Sigmoid colon (tissue), 7 donors: Measurements from ENCODE around the gene INO80B. TPM values are rescaled to one million over a fixed set of nuclear protein-coding genes. Genes with fewer than 3 reads are reported as not detected.

Experiments used
- DNase-seq: peaks from one replicate; pipeline ENCODE4 v3.0.0-alpha.2; 2019
- H3K27ac ChIP-seq, 4 donors: fragments of 200-600 bp; sonication (generic); one replicate each; pipeline ENCODE4 v1.5.1; 2016 to 2019; ENCODE audit warnings: mild to moderate bottlenecking in 1 of 4
- H3K27me3 ChIP-seq, 3 donors: fragments of 200-600 bp; sonication (generic); one replicate each; pipeline ENCODE4 v1.5.1; 2019; ENCODE audit warnings: mild to moderate bottlenecking in 1 of 3
- H3K36me3 ChIP-seq, 4 donors: fragments of 200-600 bp; sonication (generic); one replicate each; pipeline ENCODE4 v1.5.1; 2016 to 2019
- H3K4me1 ChIP-seq, 4 donors: fragments of 200-600 bp; sonication (generic); one replicate each; pipeline ENCODE4 v1.5.1; 2017 to 2019
- H3K4me3 ChIP-seq, 4 donors: fragments of 200-600 bp; sonication (generic); one replicate each; pipeline ENCODE4 v1.5.1; 2017 to 2019; ENCODE audit warnings: mild to moderate bottlenecking in 2 of 4, moderate library complexity in 1 of 4
- H3K9me3 ChIP-seq, 4 donors: fragments of 200-600 bp in 3 of 4; sonication (generic) in 3 of 4; one replicate each; pipeline versions ENCODE4 v1.5.1 to v1.6.1; 2013 to 2019
- EP300 ChIP-seq, 4 donors: sonication (generic); formaldehyde crosslinking; IDR thresholded peaks; one replicate each; pipeline ENCODE4 v1.6.1; 2017; ENCODE audit warnings: antibody characterized with exemption in 4 of 4
- POLR2A ChIP-seq, 2 donors: fragments of 450-650 bp; IDR thresholded peaks; one replicate each; pipeline ENCODE4 v1.6.1; 2016; ENCODE audit warnings: antibody characterized with exemption in 2 of 2, mild to moderate bottlenecking in 2 of 2, moderate library complexity in 2 of 2
- POLR2AphosphoS5 ChIP-seq, 4 donors: sonication (generic); formaldehyde crosslinking; IDR thresholded peaks; one replicate each; pipeline ENCODE4 v1.6.1; 2017; ENCODE audit warnings: antibody characterized with exemption in 4 of 4
- WGBS, 2 donors: extraction: QIAGEN DNeasy Blood & Tissue Kit; methylation state at CpG; one replicate each; pipeline ENCODE4 v1.1.7; 2013; 5-methylcytosine and 5-hydroxymethylcytosine counted together
- intact Hi-C: fragments of 100-400 bp; cut with DNase I; formaldehyde crosslinking; loops from one replicate; pipeline ENCODE4 v1.15.1; 2023
- polyA plus RNA-seq, 3 donors: library from polyadenylated mRNA; stranded (reverse); fragments of 200-250 nt; gene quantifications; one replicate each; pipeline ENCODE4 v1.2.3, GENCODE V29; 2013
- total RNA-seq, 4 donors: library from RNA; depleted of rRNA; stranded (reverse); fragments of >200 nt; gene quantifications; one replicate each; pipeline ENCODE4 v1.1.0, GENCODE V29; 2016
- TF ChIP-seq, protein P1 (sequence below), 4 experiments: fragments of 450-650 bp in 3 of 4; fragments of 200-600 bp in 1 of 4; IDR thresholded peaks; one replicate each; pipeline ENCODE4 v1.5.1; 2016 to 2019; ENCODE audit warnings: antibody characterized with exemption in 4 of 4, mild to moderate bottlenecking in 3 of 4, moderate library complexity in 2 of 4
- donor health status: healthy with polysubstance abuse.
- donor health status: Bipolar disorder and iron deficiency.
- donor health status: healthy.

Gene INO80B
- total and polyA plus RNA-seq, 7 donors = 7.5 to 41.8 (median 19.2) TPM

DNA sequence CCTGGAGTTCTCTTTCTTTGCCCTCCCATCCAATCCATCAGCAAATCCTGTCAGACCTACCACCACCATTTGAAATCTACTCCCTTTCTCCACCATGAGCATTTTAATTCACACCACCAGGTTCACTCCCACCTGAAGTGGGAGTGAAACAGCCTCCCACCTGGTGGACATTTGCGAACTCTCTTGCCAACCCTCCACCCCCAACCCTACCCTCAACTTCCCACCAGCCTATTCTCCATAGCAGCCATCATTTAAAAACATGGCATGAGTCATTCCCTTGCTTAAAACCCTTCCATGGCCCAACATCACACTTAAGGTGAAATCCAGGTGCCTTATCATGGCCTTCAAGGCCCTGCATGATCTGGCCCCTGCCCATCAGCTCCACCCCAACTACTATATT, 16.6 kb upstream of the INO80B start:
- peaks cover 0 to 7% (median 0%) of the 10 kb centered on the region in 4 donors for H3K36me3 ChIP-seq
- H3K27me3 ChIP-seq = peaks cover 6 to 24% (median 6%) of the 10 kb centered on the region in 3 donors
- peak overlapping the region in 2 of 4 donors; percentile 6 to 59 for H3K4me3 ChIP-seq
- intact Hi-C loops = loop anchor here (2.0 kb wide), 1 partner anchor 15 kb away; no protein-coding TSS in a partner anchor
- DNase-seq = no peak
- peaks cover 0 to 57% (median 43%) of the 10 kb centered on the region in 4 donors for H3K4me1 ChIP-seq
- 95 to 96% methylated on average over 1 of the region's 1 CpG for WGBS, 2 donors
- no peaks in the 10 kb centered on the region for H3K9me3 ChIP-seq
- no peak for TF ChIP-seq POLR2AphosphoS5 (IDR thresholded peaks at IDR 0.05)
- TF ChIP-seq EP300 (IDR thresholded peaks at IDR 0.05) = no peak
- TF ChIP-seq, protein P1, sequence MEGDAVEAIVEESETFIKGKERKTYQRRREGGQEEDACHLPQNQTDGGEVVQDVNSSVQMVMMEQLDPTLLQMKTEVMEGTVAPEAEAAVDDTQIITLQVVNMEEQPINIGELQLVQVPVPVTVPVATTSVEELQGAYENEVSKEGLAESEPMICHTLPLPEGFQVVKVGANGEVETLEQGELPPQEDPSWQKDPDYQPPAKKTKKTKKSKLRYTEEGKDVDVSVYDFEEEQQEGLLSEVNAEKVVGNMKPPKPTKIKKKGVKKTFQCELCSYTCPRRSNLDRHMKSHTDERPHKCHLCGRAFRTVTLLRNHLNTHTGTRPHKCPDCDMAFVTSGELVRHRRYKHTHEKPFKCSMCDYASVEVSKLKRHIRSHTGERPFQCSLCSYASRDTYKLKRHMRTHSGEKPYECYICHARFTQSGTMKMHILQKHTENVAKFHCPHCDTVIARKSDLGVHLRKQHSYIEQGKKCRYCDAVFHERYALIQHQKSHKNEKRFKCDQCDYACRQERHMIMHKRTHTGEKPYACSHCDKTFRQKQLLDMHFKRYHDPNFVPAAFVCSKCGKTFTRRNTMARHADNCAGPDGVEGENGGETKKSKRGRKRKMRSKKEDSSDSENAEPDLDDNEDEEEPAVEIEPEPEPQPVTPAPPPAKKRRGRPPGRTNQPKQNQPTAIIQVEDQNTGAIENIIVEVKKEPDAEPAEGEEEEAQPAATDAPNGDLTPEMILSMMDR (IDR thresholded peaks at IDR 0.05) = no peak
- no peak for TF ChIP-seq POLR2A (IDR thresholded peaks at IDR 0.05)
- peak overlapping the region in 1 of 4 donors; percentile 83 for H3K27ac ChIP-seq

DNA sequence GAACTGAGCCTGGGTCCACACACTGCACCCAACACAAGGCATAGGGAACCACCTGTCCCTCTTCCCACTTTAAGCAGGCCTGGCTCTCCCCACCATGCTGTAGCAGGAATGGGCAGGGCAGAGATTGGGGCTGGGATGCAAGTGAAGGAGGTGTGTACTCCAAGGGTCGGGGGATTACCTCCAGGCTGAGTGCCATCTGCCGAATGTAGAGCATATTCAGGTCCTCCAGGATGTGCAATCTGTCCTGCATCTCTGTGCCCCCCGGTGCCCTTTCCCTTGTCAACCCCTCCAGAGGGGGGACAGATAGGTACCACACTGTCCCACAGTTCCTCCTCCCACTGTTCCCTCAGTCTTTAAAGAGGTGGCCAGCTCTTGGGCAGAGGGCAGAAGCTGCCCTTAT, 15.5 kb upstream of the INO80B start:
- peak overlapping the region; percentile 77 to 87 (median 84) for H3K27ac ChIP-seq
- peaks cover 0 to 7% (median 0%) of the 10 kb centered on the region in 4 donors for H3K36me3 ChIP-seq
- peaks cover 6 to 27% (median 6%) of the 10 kb centered on the region in 3 donors for H3K27me3 ChIP-seq
- peaks cover 0 to 57% (median 43%) of the 10 kb centered on the region in 4 donors for H3K4me1 ChIP-seq
- WGBS, 2 donors = 32 to 35% methylated on average over 3 of the region's 3 CpGs
- no peaks in the 10 kb centered on the region for H3K9me3 ChIP-seq
- no peak for DNase-seq
- H3K4me3 ChIP-seq = peak overlapping the region; percentile 49 to 67 (median 54)
- intact Hi-C loops = loop anchor here (2.0 kb wide), 1 partner anchor 17 kb away; no protein-coding TSS in a partner anchor
- TF ChIP-seq, protein P1 (IDR thresholded peaks at IDR 0.05) = no peak
- TF ChIP-seq EP300 (IDR thresholded peaks at IDR 0.05) (no peak), POLR2A (IDR thresholded peaks at IDR 0.05) (no peak), POLR2AphosphoS5 (IDR thresholded peaks at IDR 0.05) (no peak)

- peaks cover 6 to 27% (median 6%) of the 10 kb centered on the region in 3 donors for H3K27me3 ChIP-seq
- H3K9me3 ChIP-seq = no peaks in the 10 kb centered on the region
- peaks cover 0 to 57% (median 43%) of the 10 kb centered on the region in 4 donors for H3K4me1 ChIP-seq
- H3K27ac ChIP-seq = peak overlapping the region; percentile 77 to 87 (median 84)
- H3K36me3 ChIP-seq = peaks cover 0 to 7% (median 0%) of the 10 kb centered on the region in 4 donors
- intact Hi-C loops = loop anchor here (1.0 to 2.0 kb wide), 2 partner anchors 14 to 17 kb away; no protein-coding TSS in a partner anchor
- 25 to 34% methylated on average over 14 of the region's 14 CpGs for WGBS, 2 donors
- H3K4me3 ChIP-seq = peak overlapping the region; percentile 49 to 67 (median 54)
- TF ChIP-seq EP300 (IDR thresholded peaks at IDR 0.05) = peak in 1 of 4 donors; percentile 29
- TF ChIP-seq, protein P1 (IDR thresholded peaks at IDR 0.05) = no peak
- TF ChIP-seq POLR2A (IDR thresholded peaks at IDR 0.05) = peak in 1 of 2 donors; percentile 24
- TF ChIP-seq POLR2AphosphoS5 (IDR thresholded peaks at IDR 0.05) = peak; percentile 16 to 54 (median 28)
- peak; percentile 89 for DNase-seq
Observed at GRCh38 chr2:74439803-74440377, 15.0 kb upstream of the INO80B start.

DNA sequence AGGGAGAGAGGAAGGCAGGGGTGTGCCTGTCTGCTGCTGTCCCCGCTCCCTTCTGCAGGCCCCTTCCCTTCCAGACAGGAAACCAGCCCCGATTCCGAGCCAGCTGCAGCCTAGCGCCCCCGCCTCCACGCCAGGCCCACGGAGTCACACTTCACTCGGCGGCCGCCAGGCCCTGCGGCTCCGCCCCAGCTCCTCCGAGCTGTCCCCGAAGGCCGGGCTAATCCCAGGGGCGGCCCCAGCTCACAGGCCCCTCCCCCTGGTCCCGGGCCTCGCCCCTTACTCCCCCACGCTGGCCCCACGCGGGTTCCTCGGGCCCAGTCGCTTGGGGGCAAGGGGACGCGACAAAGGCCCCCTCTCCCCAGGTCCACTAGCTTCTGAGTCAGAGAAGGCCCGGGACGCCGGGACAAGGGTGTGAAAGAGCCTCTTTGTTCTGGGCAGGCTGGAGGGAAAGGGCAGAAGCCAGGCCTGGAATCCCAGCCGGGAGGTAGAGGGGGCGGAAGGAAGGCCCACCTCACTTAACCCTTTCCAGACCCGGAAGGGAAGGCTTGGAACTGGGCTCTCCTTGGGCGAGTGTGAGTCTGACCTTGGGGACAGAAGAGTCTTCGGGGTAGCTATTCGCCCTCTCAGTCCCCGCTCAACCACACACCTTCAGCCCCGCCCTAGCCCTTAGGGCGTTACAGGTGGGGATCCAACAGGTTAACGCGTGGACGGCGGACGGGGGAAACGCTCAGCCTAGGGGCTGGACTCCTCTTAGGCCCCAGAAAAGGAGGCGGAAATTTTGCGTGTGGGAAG, 14.3 kb upstream of the INO80B start:
- peak in 1 of 2 donors; percentile 42 for TF ChIP-seq POLR2A (IDR thresholded peaks at IDR 0.05)
- no peak for TF ChIP-seq EP300 (IDR thresholded peaks at IDR 0.05)
- peak; percentile 57 to 81 (median 76) for TF ChIP-seq POLR2AphosphoS5 (IDR thresholded peaks at IDR 0.05)
- TF ChIP-seq, protein P1 (IDR thresholded peaks at IDR 0.05) = peak; percentile 40 to 54 (median 45)
- Histone ChIP-seq H3K27me3 (peaks cover 6 to 27% (median 6%) of the 10 kb centered on the region in 3 donors), H3K36me3 (peaks cover 0 to 7% (median 0%) of the 10 kb centered on the region in 4 donors), H3K27ac (peak overlapping the region; percentile 77 to 87 (median 84)), H3K4me1 (peaks cover 0 to 57% (median 43%) of the 10 kb centered on the region in 4 donors), H3K4me3 (peak overlapping the region; percentile 49 to 67 (median 54)), H3K9me3 (no peaks in the 10 kb centered on the region)
- intact Hi-C loops = loop anchor here (1.0 kb wide), 1 partner anchor 14 kb away; no protein-coding TSS in a partner anchor
- peak; percentile 95 for DNase-seq
- 6 to 20% methylated on average over 45 of the region's 45 CpGs for WGBS, 2 donors
